NCI-H2081 treated with DMSO at 0.1 percent for 48 hours (cell line): ENCODE results near the gene CEP104.

ENCODE experiments used
- DNase-seq: peaks from one replicate; lab custom pipeline; 2025; lab: John Stamatoyannopoulos, UW

Gene CEP104

DNA sequence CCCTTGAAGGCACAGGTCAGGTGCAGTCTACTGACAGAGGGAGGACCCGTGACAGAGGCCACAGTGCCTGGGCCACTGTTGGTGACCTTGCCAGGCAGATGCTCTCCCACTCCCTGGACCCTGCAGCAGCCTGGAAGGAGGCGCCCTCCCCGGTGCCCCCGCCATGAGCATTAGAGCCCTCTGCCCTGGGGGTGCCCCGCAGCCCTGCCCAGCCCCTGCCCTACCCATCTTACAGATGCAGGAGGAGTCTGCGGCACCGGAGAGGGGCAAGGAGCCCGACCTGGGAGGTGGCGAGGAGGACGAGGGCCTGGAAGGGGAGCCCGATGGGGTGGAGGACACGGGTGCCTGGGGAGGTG lies 94.2 kb downstream of the CEP104 start:
- DNase-seq, result no peak

DNA sequence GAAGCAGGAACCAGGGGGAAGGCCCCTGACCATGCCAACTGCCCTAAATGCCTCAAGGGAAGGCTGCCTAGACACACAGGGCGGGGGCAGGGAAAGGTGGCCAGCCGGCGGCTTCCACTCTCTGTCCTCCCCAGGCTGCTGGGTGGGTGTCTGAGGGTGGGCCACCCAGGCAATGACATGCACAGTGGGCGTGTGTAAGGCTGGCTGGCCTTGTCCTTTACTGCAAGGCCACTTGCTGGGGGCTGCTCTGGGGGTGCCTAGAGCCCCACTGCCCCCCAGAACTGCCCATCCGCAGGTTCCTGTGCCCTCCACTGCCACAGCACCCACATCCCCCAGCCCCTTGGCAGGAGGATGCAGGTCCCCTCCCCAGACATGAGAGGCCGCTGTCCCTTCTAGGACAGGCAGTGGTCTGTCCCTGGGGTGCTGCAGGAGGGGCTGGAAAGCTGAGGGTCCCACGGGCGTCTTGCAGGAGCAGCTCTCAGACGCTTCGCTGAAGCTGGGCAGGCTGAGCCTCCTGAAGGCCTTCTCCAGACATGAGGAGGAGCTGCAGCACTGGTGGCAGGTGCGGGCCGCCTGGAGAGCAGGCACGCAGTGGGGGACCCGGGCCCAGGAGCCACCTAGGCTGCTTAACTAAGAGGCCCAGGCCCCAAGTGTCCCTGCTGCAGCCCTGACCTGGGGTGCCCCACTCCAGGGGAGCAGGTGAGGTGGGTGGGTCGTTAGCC lies 94.7 kb downstream of the CEP104 start:
- DNase-seq, result no peak
